ENCODE results near the gene ERICH2.

ERICH2 gene

DNA sequence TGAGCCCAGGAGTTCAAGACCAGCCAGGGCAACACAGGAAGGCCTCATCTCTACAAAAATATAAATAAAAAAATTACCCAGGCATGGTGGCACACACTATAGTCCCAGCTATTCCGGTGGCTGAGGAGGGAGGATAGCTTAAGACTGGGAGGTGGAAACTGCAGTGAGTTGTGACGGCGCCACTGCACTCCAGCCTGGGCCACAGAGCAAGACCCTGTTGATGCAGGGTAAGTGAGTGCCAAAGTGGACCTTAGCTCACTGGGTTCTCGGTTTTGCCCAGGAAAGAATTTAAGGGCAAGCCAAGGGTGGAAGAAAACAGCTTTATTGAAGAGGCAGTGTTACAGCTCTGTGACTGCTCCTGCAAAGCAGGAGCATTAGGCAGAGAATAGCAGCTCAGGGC lies 6.9 kb upstream of the ERICH2 start:
- DNase-seq = no peak

GRCh38 chr2:170764880-170765261 lies 5.3 kb upstream of the ERICH2 start:
- DNase-seq = no peak

GRCh38 chr2:170766693-170767092 lies 3.5 kb upstream of the ERICH2 start:
- DNase-seq = no peak

GRCh38 chr2:170770606-170771420 lies 635 bp downstream of the ERICH2 start:
- peak; percentile 50 to 62 for DNase-seq

GRCh38 chr2:170771421-170771937 lies 1.3 kb downstream of the ERICH2 start:
- no peak for DNase-seq

DNA sequence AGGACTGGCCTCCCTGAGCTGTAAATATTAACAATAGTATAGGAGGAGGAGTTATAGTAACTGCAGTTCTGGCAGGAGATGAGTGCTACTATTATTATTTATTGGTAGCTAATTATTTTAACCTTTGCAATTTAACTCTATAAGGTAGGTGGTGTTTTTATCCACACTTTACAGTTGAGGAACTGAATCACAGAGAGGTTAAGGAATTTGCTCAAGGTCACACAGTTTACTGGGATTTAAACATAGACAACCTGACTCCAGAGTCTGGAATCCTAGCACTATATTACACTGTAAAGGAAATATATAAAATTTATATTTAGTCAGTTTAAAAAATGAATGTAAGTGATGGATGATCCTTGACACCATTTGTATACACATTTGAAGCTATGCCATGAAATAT lies 2.1 kb downstream of the ERICH2 start:
- no peak for DNase-seq

GRCh38 chr2:170774074-170774473 lies 3.9 kb downstream of the ERICH2 start:
- DNase-seq = no peak

GRCh38 chr2:170778900-170779299 lies 8.7 kb downstream of the ERICH2 start:
- DNase-seq = no peak

DNA sequence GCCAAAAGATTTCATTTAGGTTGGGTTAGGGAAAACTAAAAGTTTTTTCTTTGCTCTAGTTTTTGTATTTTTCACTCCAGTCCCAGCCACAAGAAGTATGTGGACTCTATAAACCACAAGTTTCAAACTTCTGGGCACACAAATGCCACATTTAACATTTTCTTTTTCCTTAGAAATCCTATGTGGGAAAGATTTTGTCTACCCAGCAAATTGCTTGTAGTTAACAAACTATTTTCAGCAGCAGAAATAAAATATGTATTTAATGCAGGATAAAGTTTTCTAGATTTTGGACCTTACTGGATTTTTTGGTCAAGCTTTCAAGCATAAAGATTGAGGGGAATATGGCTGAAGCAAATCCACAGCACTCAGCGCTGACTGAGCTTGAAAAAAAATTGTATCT lies 9.1 kb downstream of the ERICH2 start:
- no peak for DNase-seq

GRCh38 chr2:170782673-170783072 lies 12.5 kb downstream of the ERICH2 start:
- DNase-seq = no peak

GRCh38 chr2:170783549-170783948 lies 13.4 kb downstream of the ERICH2 start:
- no peak for DNase-seq

- DNase-seq = no peak
Measured at GRCh38 chr2:170798996-170799395, 28.8 kb downstream of the ERICH2 start.

GRCh38 chr2:170806548-170806947 lies 36.4 kb downstream of the ERICH2 start:
- DNase-seq = no peak

- no peak for DNase-seq
Measured at GRCh38 chr2:170812710-170813600, 42.8 kb downstream of the ERICH2 start.

DNA sequence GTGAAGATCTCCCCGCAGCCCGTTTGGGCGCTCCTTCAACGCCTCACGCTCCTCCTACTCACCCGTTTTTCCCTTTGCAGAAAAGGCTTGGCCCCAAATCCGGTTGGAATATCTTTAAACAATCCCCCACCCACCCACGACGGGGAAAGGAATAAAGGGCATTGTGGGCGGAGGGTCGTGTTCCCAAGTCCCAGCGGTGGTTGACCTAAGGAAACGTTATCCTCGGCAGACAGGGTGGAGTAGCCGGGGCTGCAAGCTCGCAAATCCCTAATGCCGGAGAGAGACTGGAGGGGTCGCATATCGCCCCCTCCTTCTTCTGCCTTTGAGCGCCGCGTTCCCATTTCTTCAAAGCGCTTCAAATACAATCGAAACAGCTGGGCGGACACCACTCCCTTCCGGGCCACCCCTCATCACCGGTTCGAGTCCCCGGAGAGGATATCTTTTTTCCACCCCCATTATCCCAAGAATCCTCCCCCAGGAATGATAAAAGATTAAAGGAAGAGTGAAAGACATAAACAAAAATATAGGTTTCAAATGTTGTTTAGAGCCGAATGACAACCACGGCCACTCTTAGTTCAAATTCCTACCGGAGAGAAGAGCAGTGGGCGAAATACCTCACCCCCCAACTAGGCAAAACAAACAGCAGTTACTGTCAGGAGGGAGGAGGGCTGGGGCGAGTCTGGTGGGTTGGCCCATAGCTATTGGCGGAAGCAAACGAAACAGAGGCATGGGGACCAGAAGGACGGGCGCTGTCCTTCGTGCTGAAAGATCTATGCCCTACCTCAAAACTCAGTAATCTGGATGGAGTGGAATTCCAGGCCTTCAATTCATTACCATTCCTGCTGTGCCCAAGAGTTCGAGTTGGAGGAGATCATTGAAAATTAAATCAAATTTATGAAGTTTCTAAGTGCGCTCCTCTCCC lies 43.7 kb downstream of the ERICH2 start:
- no peak for DNase-seq

DNA sequence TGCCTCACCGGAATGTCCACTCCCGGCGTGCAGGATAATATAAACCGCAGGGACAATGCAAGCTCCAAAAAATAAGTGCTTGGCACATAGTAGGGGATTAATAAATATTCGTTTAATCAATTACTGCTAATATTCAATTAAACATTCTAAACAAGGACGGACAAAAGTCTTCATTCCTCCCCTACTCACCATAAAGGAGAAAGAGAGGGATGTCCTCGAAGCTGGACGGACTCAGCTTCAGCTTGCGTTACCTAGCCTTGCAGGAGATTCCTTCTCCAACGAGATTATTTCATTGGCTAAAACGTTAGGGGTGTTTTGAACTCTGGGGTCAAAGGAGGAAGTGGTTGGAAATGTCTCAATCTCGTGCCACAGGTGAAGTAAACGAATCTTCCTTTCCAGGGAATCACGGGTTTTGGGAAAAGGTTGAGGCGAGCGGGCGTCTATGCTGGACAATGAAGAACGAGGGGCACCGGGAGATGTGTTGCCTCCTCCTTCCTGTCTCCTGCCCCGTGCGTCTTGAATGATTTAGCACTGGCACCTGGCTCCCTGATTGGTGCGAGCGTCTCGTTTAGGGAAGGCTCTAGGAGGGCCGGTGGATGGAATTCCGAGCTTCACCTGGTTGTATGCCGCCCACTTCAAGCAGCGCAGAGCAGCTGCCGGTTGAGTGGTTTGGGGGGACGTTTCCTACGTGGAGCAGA lies 44.5 kb downstream of the ERICH2 start:
- no peak for DNase-seq

DNA sequence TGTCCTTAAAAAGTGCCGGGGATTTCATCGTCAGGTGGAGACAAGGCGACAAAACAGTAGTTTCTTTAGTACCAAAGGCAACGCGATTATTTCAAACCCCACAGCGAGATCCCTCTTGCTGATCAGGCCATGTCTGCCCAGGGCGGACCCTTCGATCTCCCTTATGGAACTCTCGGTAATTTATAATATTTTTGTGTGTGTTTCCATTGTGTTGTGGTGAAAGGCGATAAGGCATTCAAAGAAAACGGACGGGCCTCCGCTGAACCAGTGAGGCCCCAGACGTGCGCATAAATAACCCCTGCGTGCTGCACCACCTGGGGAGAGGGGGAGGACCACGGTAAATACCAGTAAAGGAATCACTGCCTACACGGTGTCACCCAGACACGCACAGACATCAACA lies 45.1 kb downstream of the ERICH2 start:
- DNase-seq = no peak

GRCh38 chr2:170815746-170816503 lies 45.7 kb downstream of the ERICH2 start:
- DNase-seq = peak; percentile 55 to 57

GRCh38 chr2:170816504-170817092 lies 46.4 kb downstream of the ERICH2 start, which contains the start of gene GAD1:
Gene GAD1, plus strand, starts transcription at chr2:170816887. Its CDS starts 1,705 bp downstream, at chr2:170818592.
- peak; percentile 56 to 59 for DNase-seq
